ENCODE measurements around the gene AGBL1.

DNA sequence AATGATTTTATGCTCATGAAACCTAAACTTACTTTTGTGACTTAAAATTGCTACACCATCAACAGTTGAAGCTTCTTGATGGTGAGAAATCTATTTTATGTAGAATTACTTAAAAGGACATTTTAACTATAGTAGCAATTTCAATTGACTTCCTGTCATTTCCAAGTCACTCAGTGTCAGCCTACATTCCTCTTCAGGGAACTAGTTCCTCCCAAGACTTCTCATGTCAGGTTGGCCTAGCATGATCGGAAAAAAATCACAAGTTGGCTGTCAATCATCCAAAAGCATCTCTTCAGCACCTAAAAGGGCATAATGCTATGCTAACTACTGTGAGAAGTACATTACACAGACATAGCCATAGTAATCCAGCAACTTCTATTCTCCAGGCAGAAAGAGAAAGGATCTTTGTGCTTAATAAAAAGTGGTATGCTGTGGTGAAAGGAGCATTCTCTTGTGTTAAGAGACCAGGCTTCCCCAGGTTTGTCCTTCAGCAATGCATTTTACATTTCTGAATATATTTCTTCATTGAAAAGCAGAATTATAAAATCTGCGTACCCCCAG lies 893.7 kb downstream of the AGBL1 start:
- TF ChIP-seq CTCF (conservative IDR thresholded peaks at IDR 0.05; ENCODE audit: low read depth in 2 of 2) (no peak), EZH2 (IDR thresholded peaks at IDR 0.05; ENCODE audit: low read depth, unreplicated experiment) (no peak), POLR2AphosphoS5 (IDR thresholded peaks at IDR 0.05; ENCODE audit: low read depth) (no peak), REST (IDR thresholded peaks at IDR 0.05; ENCODE audit: unreplicated experiment) (no peak), EZH2phosphoT487 (IDR thresholded peaks at IDR 0.05; ENCODE audit: unreplicated experiment) (no peak), CREB1 (CRISPR knock-in tag; IDR thresholded peaks at IDR 0.05; ENCODE audit: low read depth) (no peak), JUNB (IDR thresholded peaks at IDR 0.05; ENCODE audit: unreplicated experiment) (no peak), ZNF114 (CRISPR knock-in tag; IDR thresholded peaks at IDR 0.05) (no peak), NANOG (IDR thresholded peaks at IDR 0.05; ENCODE audit: borderline replicate concordance) (no peak), ZNF462 (CRISPR knock-in tag; IDR thresholded peaks at IDR 0.05) (no peak)

Measured in GM23338 (cell line).